HCT116 (cell line): ENCODE results near the gene KCNB1. TPM values are rescaled to one million over a fixed set of nuclear protein-coding genes. Genes with fewer than 3 reads are reported as not detected.

Experiments
- ATAC-seq: fragments of 200-7000 bp; cut with Tn5 transposase; 2 replicates; pipeline ENCODE4 v1.9.1; 2020; ENCODE audit warnings: mild to moderate bottlenecking, moderate library complexity
- BruUV-seq: library from RNA; stranded (reverse); fragments of 400-500 nt; replicated peaks from 2 replicates; lab custom pipeline; 2021; lab: Mats Ljungman, UMichigan
- CTCF ChIA-PET: fragments of 300-600 bp; sonication (Branson Sonifier 250); formaldehyde crosslinking; loops from one replicate; lab custom pipeline; 2021; ENCODE audit warnings: antibody characterized with exemption; lab: Charles Lee
- POLR2A ChIA-PET: fragments of 300-600, 350-600 bp; sonication (Branson Sonifier 250); formaldehyde crosslinking; loops from one replicate; lab custom pipeline; 2021; ENCODE audit warnings: antibody characterized with exemption; lab: Charles Lee
- RAD21 ChIA-PET, 2 experiments: fragments of 300-600 bp; sonication (Branson Sonifier 250); formaldehyde crosslinking; loops; one replicate each; lab custom pipeline; 2023; ENCODE audit warnings: low total read pairs in 2 of 2; ENCODE audit not compliant: uncharacterized antibody in 2 of 2, unreplicated experiment in 2 of 2, low non-redundant PET in 1 of 2; lab: Charles Lee
- DNase-seq: peaks from one replicate; pipeline ENCODE4 v3.0.0-alpha.2; 2010; ENCODE audit warnings: low read depth, low spot score
- H2AFZ ChIP-seq: fragments of 200-600 bp; shearing (Covaris generic), sonication (generic); 2 replicates; pipeline ENCODE4 v1.6.1; 2017; ENCODE audit warnings: low read depth, mixed run types, mixed read lengths, antibody characterized with exemption, low read length; ENCODE audit not compliant: poor library complexity, severe bottlenecking
- H3K27ac ChIP-seq: 2 replicates; pipeline ENCODE4 v1.5.1; 2012; ENCODE audit warnings: low read depth, low read length
- H3K27me3 ChIP-seq: fragments of 200-600 bp; sonication (generic); 2 replicates; pipeline ENCODE4 v1.6.1; 2016; ENCODE audit warnings: mixed run types, low read length, mixed read lengths; ENCODE audit not compliant: insufficient read depth
- H3K36me3 ChIP-seq, 2 experiments: fragments of 200-500 bp in 1 of 2; fragments of 200-600 bp in 1 of 2; sonication (Bioruptor generic) in 1 of 2; sonication (generic) in 1 of 2; 2 replicates each; pipeline versions ENCODE4 v1.5.1 to v1.6.1; 2014 to 2016; ENCODE audit warnings: low read length in 2 of 2, inconsistent platforms in 1 of 2, mixed read lengths in 1 of 2, mixed run types in 1 of 2; ENCODE audit not compliant: insufficient read depth in 2 of 2, control insufficient read depth in 1 of 2
- H3K4me1 ChIP-seq, 2 experiments: fragments of 200-600 bp in 1 of 2; sonication (generic) in 1 of 2; 2 replicates each; pipeline versions ENCODE4 v1.5.1 to v1.6.1; 2012 to 2017; ENCODE audit warnings: low read length in 2 of 2, inconsistent platforms in 1 of 2, mild to moderate bottlenecking in 1 of 2, mixed read lengths in 1 of 2, mixed run types in 1 of 2, moderate library complexity in 1 of 2; ENCODE audit not compliant: insufficient read depth in 2 of 2, control insufficient read depth in 1 of 2
- H3K4me2 ChIP-seq: fragments of 200-600 bp; sonication (generic); 2 replicates; pipeline ENCODE4 v1.6.1; 2017; ENCODE audit warnings: mixed run types, low read length, mixed read lengths
- H3K4me3 ChIP-seq, 2 experiments: fragments of 200-600 bp in 1 of 2; sonication (generic) in 1 of 2; replicated peaks in 1 of 2; 2 replicates each; pipeline ENCODE4 v1.5.1; 2011 to 2016; ENCODE audit warnings: low read length in 2 of 2, control low read depth in 1 of 2, low read depth in 1 of 2, mild to moderate bottlenecking in 1 of 2, mixed read lengths in 1 of 2, mixed run types in 1 of 2
- H3K79me2 ChIP-seq: fragments of 200-600 bp; sonication (generic); 2 replicates; pipeline ENCODE4 v1.6.1; 2017; ENCODE audit warnings: mild to moderate bottlenecking, mixed run types, low read length, moderate library complexity, mixed read lengths; ENCODE audit not compliant: insufficient read depth
- H3K9ac ChIP-seq: fragments of 200-600 bp; sonication (generic); 2 replicates; pipeline ENCODE4 v1.6.1; 2016; ENCODE audit warnings: low read length, mixed read lengths
- H3K9me2 ChIP-seq: fragments of 200-600 bp; sonication (generic), shearing (Covaris generic); 2 replicates; pipeline ENCODE4 v1.6.1; 2017; ENCODE audit warnings: mixed run types, mild to moderate bottlenecking, moderate library complexity; ENCODE audit not compliant: insufficient read depth
- H3K9me3 ChIP-seq, 2 experiments: fragments of 200-500 bp in 1 of 2; fragments of 200-600 bp in 1 of 2; sonication (Bioruptor generic) in 1 of 2; sonication (generic) in 1 of 2; 2 replicates each; pipeline ENCODE4 v1.6.1; 2014 to 2017; ENCODE audit warnings: low read length in 2 of 2, mixed read lengths in 2 of 2, inconsistent platforms in 1 of 2, low read depth in 1 of 2, mild to moderate bottlenecking in 1 of 2, mixed run types in 1 of 2, moderate library complexity in 1 of 2; ENCODE audit not compliant: control insufficient read depth in 1 of 2, insufficient read depth in 1 of 2
- H4K20me1 ChIP-seq: fragments of 200-600 bp; sonication (generic), shearing (Covaris generic); 2 replicates; pipeline ENCODE4 v1.6.1; 2017; ENCODE audit warnings: mixed run types, mild to moderate bottlenecking, moderate library complexity; ENCODE audit not compliant: insufficient read depth
- CBX3 ChIP-seq: IDR thresholded peaks from 2 replicates; pipeline ENCODE4 v1.6.1; 2012; ENCODE audit warnings: low read depth
- CTCF ChIP-seq, 3 experiments: fragments of 200-600 bp in 1 of 3; sonication (generic) in 1 of 3; IDR thresholded peaks in 2 of 3; conservative IDR thresholded peaks in 1 of 3; 2 replicates each; pipeline ENCODE4 v1.5.1; 2012 to 2017; ENCODE audit warnings: low read depth in 2 of 3, low read length in 2 of 3, antibody characterized with exemption in 1 of 3, borderline replicate concordance in 1 of 3, control low read depth in 1 of 3, mild to moderate bottlenecking in 1 of 3, mixed read lengths in 1 of 3, mixed run types in 1 of 3, moderate library complexity in 1 of 3; ENCODE audit not compliant: insufficient read depth in 1 of 3
- EGR1 ChIP-seq: IDR thresholded peaks from 2 replicates; pipeline ENCODE4 v1.6.1; 2012; ENCODE audit warnings: low read depth
- ELF1 ChIP-seq: IDR thresholded peaks from 2 replicates; pipeline ENCODE4 v1.6.1; 2012; ENCODE audit warnings: low read depth, borderline replicate concordance
- EZH2 ChIP-seq: fragments of 200-600 bp; sonication (generic); IDR thresholded peaks from 2 replicates; pipeline ENCODE4 v1.6.1; 2017; ENCODE audit warnings: antibody characterized with exemption, mixed run types
- EZH2phosphoT487 ChIP-seq: fragments of 200-600 bp; IDR thresholded peaks from 2 replicates; pipeline ENCODE4 v1.6.1; 2018; ENCODE audit warnings: antibody characterized with exemption, borderline replicate concordance
- FOSL1 ChIP-seq: IDR thresholded peaks from 2 replicates; pipeline ENCODE4 v1.6.1; 2012; ENCODE audit warnings: low read depth
- MAX ChIP-seq: IDR thresholded peaks from 2 replicates; pipeline ENCODE4 v1.6.1; 2012
- POLR2A ChIP-seq: IDR thresholded peaks from 2 replicates; pipeline ENCODE4 v1.7.0; 2011; ENCODE audit warnings: borderline replicate concordance; ENCODE audit not compliant: insufficient read depth, insufficient read length; ENCODE audit errors: extremely low read depth
- POLR2AphosphoS5 ChIP-seq: IDR thresholded peaks from 2 replicates; pipeline ENCODE4 v1.6.1; 2011; ENCODE audit warnings: mild to moderate bottlenecking, low read depth, low read length, moderate library complexity
- SIN3A ChIP-seq: IDR thresholded peaks from 2 replicates; pipeline ENCODE4 v1.6.1; 2012; ENCODE audit warnings: low read depth
- SP1 ChIP-seq: IDR thresholded peaks from 2 replicates; pipeline ENCODE4 v1.6.1; 2012; ENCODE audit warnings: low read depth
- SRF ChIP-seq: IDR thresholded peaks from 2 replicates; pipeline ENCODE4 v1.6.1; 2012; ENCODE audit warnings: low read depth
- TCF7L2 ChIP-seq: IDR thresholded peaks from 2 replicates; pipeline ENCODE4 v1.7.0; 2011; ENCODE audit warnings: borderline replicate concordance, inconsistent platforms; ENCODE audit not compliant: insufficient read depth, insufficient read length; ENCODE audit errors: extremely low read depth
- YY1 ChIP-seq: IDR thresholded peaks from 2 replicates; pipeline ENCODE4 v1.6.1; 2011; ENCODE audit warnings: low read length, low read depth, moderate library complexity, mild to moderate bottlenecking; ENCODE audit not compliant: insufficient replicate concordance; ENCODE audit errors: extremely low read depth
- ZFX ChIP-seq: fragments of 450-650 bp; IDR thresholded peaks from 2 replicates; pipeline ENCODE4 v1.6.1; 2017
- ZNF274 ChIP-seq: fragments of 200-500 bp; sonication (Bioruptor generic); IDR thresholded peaks from 2 replicates; pipeline ENCODE4 v1.6.1; 2014; ENCODE audit warnings: mild to moderate bottlenecking, low read depth, low read length, inconsistent platforms
- intact Hi-C: fragments of 100-400 bp; cut with micrococcal nuclease; formaldehyde crosslinking; loops from 2 replicates; pipeline ENCODE4 v1.10.0; 2022
- total RNA-seq: library from RNA; stranded (reverse); gene quantifications from one replicate; pipeline ENCODE4 v1.2.1, GENCODE V29; 2021; ENCODE audit not compliant: unreplicated experiment
- TF ChIP-seq, protein P1 (sequence below): IDR thresholded peaks from 2 replicates; pipeline ENCODE4 v1.6.1; 2012
- TF ChIP-seq, protein P2 (sequence below): IDR thresholded peaks from 2 replicates; pipeline ENCODE4 v1.6.1; 2011; ENCODE audit warnings: mild to moderate bottlenecking, low read length, moderate library complexity; ENCODE audit not compliant: insufficient replicate concordance; ENCODE audit errors: extremely low read depth

The KCNB1 gene
- total RNA-seq, 1 experiment from 2014 or later: 0.79 TPM

- H4K20me1 ChIP-seq: no peaks in the 10 kb centered on the region
- DNase-seq (no peak), ATAC-seq (no peak)
- H3K79me2 ChIP-seq: no peaks in the 10 kb centered on the region
- no peak overlapping the region for H2AFZ ChIP-seq
- no peak overlapping the region for H3K9ac ChIP-seq
- no peaks in the 10 kb centered on the region for H3K36me3 ChIP-seq
- no peak overlapping the region for H3K27ac ChIP-seq
- ChIA-PET POLR2A (no interaction called here), CTCF (no interaction called here), RAD21 (no interaction called here)
- H3K9me2 ChIP-seq: no peaks in the 10 kb centered on the region
- H3K4me2 ChIP-seq: no peak overlapping the region
- no peaks in the 10 kb centered on the region for H3K27me3 ChIP-seq
- H3K4me3 ChIP-seq: no peak overlapping the region
- TF ChIP-seq ELF1 (no peak), YY1 (no peak), EGR1 (no peak), FOSL1 (no peak), MAX (no peak), EZH2 (no peak), POLR2AphosphoS5 (no peak), SP1 (no peak), EZH2phosphoT487 (no peak), ZNF274 (no peak), CTCF (IDR thresholded peaks at IDR 0.05 in 2 of 3, conservative IDR thresholded peaks at IDR 0.05 in 1 of 3; ENCODE audit: borderline replicate concordance in 1 of 3, insufficient read depth in 1 of 3, low read depth in 2 of 3, low read length in 2 of 3) (no peak), ZFX (no peak), SRF (no peak), CBX3 (no peak), POLR2A (no peak), TCF7L2 (no peak), SIN3A (no peak)
- TF ChIP-seq, protein P1, sequence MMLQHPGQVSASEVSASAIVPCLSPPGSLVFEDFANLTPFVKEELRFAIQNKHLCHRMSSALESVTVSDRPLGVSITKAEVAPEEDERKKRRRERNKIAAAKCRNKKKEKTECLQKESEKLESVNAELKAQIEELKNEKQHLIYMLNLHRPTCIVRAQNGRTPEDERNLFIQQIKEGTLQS: no peak
- TF ChIP-seq, protein P2, sequence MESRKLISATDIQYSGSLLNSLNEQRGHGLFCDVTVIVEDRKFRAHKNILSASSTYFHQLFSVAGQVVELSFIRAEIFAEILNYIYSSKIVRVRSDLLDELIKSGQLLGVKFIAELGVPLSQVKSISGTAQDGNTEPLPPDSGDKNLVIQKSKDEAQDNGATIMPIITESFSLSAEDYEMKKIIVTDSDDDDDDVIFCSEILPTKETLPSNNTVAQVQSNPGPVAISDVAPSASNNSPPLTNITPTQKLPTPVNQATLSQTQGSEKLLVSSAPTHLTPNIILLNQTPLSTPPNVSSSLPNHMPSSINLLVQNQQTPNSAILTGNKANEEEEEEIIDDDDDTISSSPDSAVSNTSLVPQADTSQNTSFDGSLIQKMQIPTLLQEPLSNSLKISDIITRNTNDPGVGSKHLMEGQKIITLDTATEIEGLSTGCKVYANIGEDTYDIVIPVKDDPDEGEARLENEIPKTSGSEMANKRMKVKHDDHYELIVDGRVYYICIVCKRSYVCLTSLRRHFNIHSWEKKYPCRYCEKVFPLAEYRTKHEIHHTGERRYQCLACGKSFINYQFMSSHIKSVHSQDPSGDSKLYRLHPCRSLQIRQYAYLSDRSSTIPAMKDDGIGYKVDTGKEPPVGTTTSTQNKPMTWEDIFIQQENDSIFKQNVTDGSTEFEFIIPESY: no peak
- no TSS peak for BruUV-seq
- no peaks in the 10 kb centered on the region for H3K4me1 ChIP-seq
- no peaks in the 10 kb centered on the region for H3K9me3 ChIP-seq
- intact Hi-C loops: no loop called here
These were observed 19.8 kb downstream of the KCNB1 start for GRCh38 chr20:49462626-49463025.
